GM23248 (cell line): Measurements from ENCODE around the gene UMAD1.

Experiments
- EZH2 ChIP-seq: fragments of 200-600 bp; sonication (generic); IDR thresholded peaks from 2 replicates; pipeline ENCODE4 v1.6.1; 2018; ENCODE audit warnings: antibody characterized with exemption, mild to moderate bottlenecking; ENCODE audit not compliant: insufficient read depth, poor library complexity, severe bottlenecking
- EZH2phosphoT487 ChIP-seq: fragments of 200-600 bp; sonication (generic); IDR thresholded peaks from 2 replicates; pipeline ENCODE4 v1.6.1; 2018; ENCODE audit warnings: antibody characterized with exemption, moderate library complexity, mild to moderate bottlenecking, low read depth; ENCODE audit not compliant: insufficient read depth

DNA sequence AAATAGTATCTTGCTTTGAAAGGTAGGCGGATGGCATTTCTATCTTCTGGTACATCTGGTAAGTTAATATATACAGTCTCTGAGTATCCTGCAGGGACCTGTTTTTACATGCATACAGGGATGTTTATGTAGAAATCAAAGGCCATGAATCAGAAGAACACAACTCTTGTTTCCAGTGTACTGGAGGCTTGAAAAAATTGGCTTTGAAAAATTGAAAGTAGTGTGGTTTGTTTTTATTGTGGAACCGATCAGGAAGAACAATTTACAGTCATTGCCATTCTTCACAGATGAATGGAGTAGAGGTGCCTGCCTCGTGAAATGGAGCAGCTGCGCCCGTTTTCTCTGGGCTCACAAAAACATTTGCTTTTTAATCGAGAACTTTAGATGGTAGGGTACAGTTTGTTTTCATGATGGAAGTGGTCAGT lies 131.9 kb downstream of the UMAD1 start:
- TF ChIP-seq EZH2phosphoT487 (no peak), EZH2 (no peak)
